CD4-positive, alpha-beta T cell (primary cell): Measurements from ENCODE around the gene CTAGE1. TPM values are rescaled to one million over a fixed set of nuclear protein-coding genes. Genes with fewer than 3 reads are reported as not detected.

Source experiments
- ATAC-seq: fragments of 200-7000 bp; cut with Tn5 transposase; one replicate; pipeline ENCODE4 v1.10.0; 2022; ENCODE audit warnings: mild to moderate bottlenecking; ENCODE audit not compliant: poor library complexity
- CTCF ChIA-PET: fragments of 350-600 bp; sonication (Branson Sonifier 250); formaldehyde crosslinking; loops from one replicate; lab custom pipeline; 2021; ENCODE audit warnings: antibody characterized with exemption, inconsistent platforms; lab: Charles Lee
- POLR2A ChIA-PET: fragments of 350-600 bp; sonication (Branson Sonifier 250); formaldehyde crosslinking; loops from one replicate; lab custom pipeline; 2021; ENCODE audit warnings: antibody characterized with exemption, inconsistent platforms; lab: Charles Lee
- DNase-seq, 14 experiments: peaks; one replicate each; pipeline ENCODE4 v3.0.0-alpha.2; 2013 to 2020; ENCODE audit warnings: mixed read lengths in 2 of 14
- H3K27ac ChIP-seq, 2 donors: one replicate each; pipeline versions ENCODE4 v1.5.1 to v1.7.0; 2013; ENCODE audit warnings: low read length in 2 of 2, low read depth in 1 of 2, mild to moderate bottlenecking in 1 of 2
- H3K27me3 ChIP-seq, 2 experiments: 1 replicate in 1 of 2; 2 replicates in 1 of 2; pipeline versions ENCODE4 v1.6.1 to v1.7.0; 2013; ENCODE audit warnings: low read length in 2 of 2, control low read depth in 1 of 2, mild to moderate bottlenecking in 1 of 2, moderate library complexity in 1 of 2; ENCODE audit not compliant: insufficient read depth in 2 of 2, control insufficient read depth in 1 of 2
- H3K36me3 ChIP-seq: one replicate; pipeline ENCODE4 v1.6.1; 2013; ENCODE audit warnings: low read length, control low read depth; ENCODE audit not compliant: insufficient read depth
- H3K4me1 ChIP-seq: one replicate; pipeline ENCODE4 v1.6.1; 2013; ENCODE audit warnings: low read length, control low read depth; ENCODE audit not compliant: insufficient read depth
- H3K4me3 ChIP-seq: one replicate; pipeline ENCODE4 v1.5.1; 2013; ENCODE audit warnings: mild to moderate bottlenecking, low read length, moderate library complexity
- H3K9me3 ChIP-seq, 2 experiments: 1 replicate in 1 of 2; 2 replicates in 1 of 2; pipeline versions ENCODE4 v1.6.1 to v1.7.0; 2013; ENCODE audit warnings: low read length in 2 of 2, mild to moderate bottlenecking in 2 of 2, control low read depth in 1 of 2, moderate library complexity in 1 of 2; ENCODE audit not compliant: control insufficient read depth in 1 of 2, insufficient read depth in 1 of 2
- H3K27ac Mint-ChIP-seq: one replicate; pipeline ENCODE4 v1.8.0; 2020; ENCODE audit warnings: mixed read lengths
- H3K27me3 Mint-ChIP-seq: one replicate; pipeline ENCODE4 v1.8.0; 2021; ENCODE audit warnings: mixed read lengths
- H3K36me3 Mint-ChIP-seq: one replicate; pipeline ENCODE4 v1.8.0; 2021; ENCODE audit warnings: low read depth, mixed read lengths
- H3K4me1 Mint-ChIP-seq: one replicate; pipeline ENCODE4 v1.8.0; 2021; ENCODE audit warnings: low read depth, mixed read lengths
- H3K4me3 Mint-ChIP-seq: one replicate; pipeline ENCODE4 v1.8.0; 2020; ENCODE audit warnings: mild to moderate bottlenecking, mixed read lengths
- H3K9me3 Mint-ChIP-seq: one replicate; pipeline ENCODE4 v1.8.0; 2020; ENCODE audit warnings: mixed read lengths
- intact Hi-C, 2 experiments: fragments of 100-400 bp; cut with DNase I in 1 of 2; cut with micrococcal nuclease in 1 of 2; formaldehyde crosslinking; loops; one replicate each; pipeline versions ENCODE4 v1.15.1 to v1.9.0; 2023 to 2025; cut with DNase I, micrococcal nuclease
- total RNA-seq, 174 experiments: library from RNA in 2 of 174; stranded (reverse) in 2 of 174; gene quantifications; one replicate each; pipeline ENCODE4 v1.2.3 and lab custom pipeline; 2021 to 2026
- TF ChIP-seq, protein P1 (sequence below): fragments of 200-600 bp; IDR thresholded peaks from one replicate; pipeline ENCODE4 v1.8.0; 2022; ENCODE audit warnings: antibody characterized with exemption, mild to moderate bottlenecking

Gene CTAGE1
- total RNA-seq, 2 experiments from 2014 or later, result not detected

GRCh38 chr18:22363867-22364463 lies 53.8 kb downstream of the CTAGE1 start:
- ChIA-PET CTCF (interaction anchor here (1.2 kb wide), 1 partner anchor 9 kb away, joined by 3 read pairs; no protein-coding TSS in a partner anchor), POLR2A (interaction anchor here (0.8 kb wide), 1 partner anchor 33 kb away, joined by 3 read pairs; no protein-coding TSS in a partner anchor)
- no peak overlapping the region for H3K4me3 Mint-ChIP-seq
- no peaks in the 10 kb centered on the region for H3K4me1 Mint-ChIP-seq
- ATAC-seq (no peak), DNase-seq (peak in 3 of 14 experiments; percentile 22 to 39 (median 35))
- Histone ChIP-seq H3K4me3 (no peak overlapping the region), H3K4me1 (no peaks in the 10 kb centered on the region), H3K36me3 (no peaks in the 10 kb centered on the region), H3K9me3 (peaks cover 0 to 3% of the 10 kb centered on the region in 2 experiments), H3K27me3 (no peaks in the 10 kb centered on the region), H3K27ac (no peak overlapping the region)
- TF ChIP-seq, protein P1, sequence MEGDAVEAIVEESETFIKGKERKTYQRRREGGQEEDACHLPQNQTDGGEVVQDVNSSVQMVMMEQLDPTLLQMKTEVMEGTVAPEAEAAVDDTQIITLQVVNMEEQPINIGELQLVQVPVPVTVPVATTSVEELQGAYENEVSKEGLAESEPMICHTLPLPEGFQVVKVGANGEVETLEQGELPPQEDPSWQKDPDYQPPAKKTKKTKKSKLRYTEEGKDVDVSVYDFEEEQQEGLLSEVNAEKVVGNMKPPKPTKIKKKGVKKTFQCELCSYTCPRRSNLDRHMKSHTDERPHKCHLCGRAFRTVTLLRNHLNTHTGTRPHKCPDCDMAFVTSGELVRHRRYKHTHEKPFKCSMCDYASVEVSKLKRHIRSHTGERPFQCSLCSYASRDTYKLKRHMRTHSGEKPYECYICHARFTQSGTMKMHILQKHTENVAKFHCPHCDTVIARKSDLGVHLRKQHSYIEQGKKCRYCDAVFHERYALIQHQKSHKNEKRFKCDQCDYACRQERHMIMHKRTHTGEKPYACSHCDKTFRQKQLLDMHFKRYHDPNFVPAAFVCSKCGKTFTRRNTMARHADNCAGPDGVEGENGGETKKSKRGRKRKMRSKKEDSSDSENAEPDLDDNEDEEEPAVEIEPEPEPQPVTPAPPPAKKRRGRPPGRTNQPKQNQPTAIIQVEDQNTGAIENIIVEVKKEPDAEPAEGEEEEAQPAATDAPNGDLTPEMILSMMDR, result no peak
- intact Hi-C loops, result no loop called here
- H3K27me3 Mint-ChIP-seq, result no peaks in the 10 kb centered on the region
- no peak overlapping the region for H3K27ac Mint-ChIP-seq
- H3K36me3 Mint-ChIP-seq, result no peaks in the 10 kb centered on the region
- H3K9me3 Mint-ChIP-seq, result no peaks in the 10 kb centered on the region

Other genes with a start within 250 kb of the CTAGE1 start
- under 1 TPM; 0.08 to 0.14 TPM for gene GATA6, start 248.3 kb downstream of the CTAGE1 start, total RNA-seq